ENCODE data around the gene LRRC4. TPM values are rescaled to one million over a fixed set of nuclear protein-coding genes. Genes with fewer than 3 reads are reported as not detected.

LRRC4 gene
- total RNA-seq, 2 donors from 2014 or later = 2.9 to 7.2 TPM

DNA sequence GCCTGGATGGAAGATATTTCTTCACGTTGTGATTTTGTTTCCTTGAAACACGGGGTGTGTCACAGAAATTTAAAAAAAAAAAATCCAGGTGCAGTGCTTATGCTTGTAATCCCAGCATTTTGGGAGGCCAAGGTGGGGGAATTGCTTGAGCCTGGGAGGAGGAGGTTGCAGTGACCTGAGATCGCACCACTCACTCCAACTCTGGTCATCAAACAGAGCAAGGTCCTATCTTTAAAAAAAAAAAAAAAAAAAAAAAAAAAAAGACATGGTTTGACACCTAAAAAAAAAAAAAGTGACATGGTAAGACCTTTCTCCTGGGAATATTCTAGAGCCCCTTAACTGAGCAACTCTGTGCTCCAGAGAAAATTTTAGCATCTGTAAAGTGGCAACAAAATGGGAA is 9.0 kb upstream of the LRRC4 start:
- no peaks in the 10 kb centered on the region for H3K4me1 ChIP-seq
- TF ChIP-seq, protein P1, sequence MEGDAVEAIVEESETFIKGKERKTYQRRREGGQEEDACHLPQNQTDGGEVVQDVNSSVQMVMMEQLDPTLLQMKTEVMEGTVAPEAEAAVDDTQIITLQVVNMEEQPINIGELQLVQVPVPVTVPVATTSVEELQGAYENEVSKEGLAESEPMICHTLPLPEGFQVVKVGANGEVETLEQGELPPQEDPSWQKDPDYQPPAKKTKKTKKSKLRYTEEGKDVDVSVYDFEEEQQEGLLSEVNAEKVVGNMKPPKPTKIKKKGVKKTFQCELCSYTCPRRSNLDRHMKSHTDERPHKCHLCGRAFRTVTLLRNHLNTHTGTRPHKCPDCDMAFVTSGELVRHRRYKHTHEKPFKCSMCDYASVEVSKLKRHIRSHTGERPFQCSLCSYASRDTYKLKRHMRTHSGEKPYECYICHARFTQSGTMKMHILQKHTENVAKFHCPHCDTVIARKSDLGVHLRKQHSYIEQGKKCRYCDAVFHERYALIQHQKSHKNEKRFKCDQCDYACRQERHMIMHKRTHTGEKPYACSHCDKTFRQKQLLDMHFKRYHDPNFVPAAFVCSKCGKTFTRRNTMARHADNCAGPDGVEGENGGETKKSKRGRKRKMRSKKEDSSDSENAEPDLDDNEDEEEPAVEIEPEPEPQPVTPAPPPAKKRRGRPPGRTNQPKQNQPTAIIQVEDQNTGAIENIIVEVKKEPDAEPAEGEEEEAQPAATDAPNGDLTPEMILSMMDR (IDR thresholded peaks at IDR 0.05) = no peak
- no peak for DNase-seq (ENCODE audit: low spot score)
- H3K36me3 ChIP-seq = no peaks in the 10 kb centered on the region
- no peaks in the 10 kb centered on the region for H3K9me3 ChIP-seq
- no peaks in the 10 kb centered on the region for H3K27me3 ChIP-seq
- H3K27ac ChIP-seq = no peak overlapping the region
- H3K4me3 ChIP-seq = no peak overlapping the region

DNA sequence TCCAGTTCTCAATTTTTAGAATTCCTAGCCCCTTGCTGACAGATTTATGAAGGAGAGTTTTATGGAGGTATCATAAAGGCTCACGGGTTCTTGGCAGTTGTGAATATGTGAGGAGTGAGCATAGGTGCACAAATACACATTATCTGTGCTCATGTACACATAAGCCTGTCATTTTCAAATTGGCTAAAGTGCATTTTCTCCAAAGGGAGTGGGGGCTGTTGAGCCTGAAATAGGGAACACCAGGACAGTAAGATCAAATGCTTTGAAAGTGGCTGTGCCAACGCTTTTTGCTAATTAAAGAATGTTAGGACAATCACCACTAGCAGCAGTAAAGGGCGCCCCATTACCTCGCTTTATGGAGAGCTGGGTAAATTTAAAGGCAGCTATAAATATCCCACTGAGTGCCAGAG is 8.3 kb upstream of the LRRC4 start:
- Histone ChIP-seq H3K4me1 (no peaks in the 10 kb centered on the region), H3K9me3 (no peaks in the 10 kb centered on the region), H3K4me3 (no peak overlapping the region), H3K36me3 (no peaks in the 10 kb centered on the region), H3K27ac (no peak overlapping the region), H3K27me3 (no peaks in the 10 kb centered on the region)
- TF ChIP-seq, protein P1 (IDR thresholded peaks at IDR 0.05) = no peak
- no peak for DNase-seq (ENCODE audit: low spot score)

DNA sequence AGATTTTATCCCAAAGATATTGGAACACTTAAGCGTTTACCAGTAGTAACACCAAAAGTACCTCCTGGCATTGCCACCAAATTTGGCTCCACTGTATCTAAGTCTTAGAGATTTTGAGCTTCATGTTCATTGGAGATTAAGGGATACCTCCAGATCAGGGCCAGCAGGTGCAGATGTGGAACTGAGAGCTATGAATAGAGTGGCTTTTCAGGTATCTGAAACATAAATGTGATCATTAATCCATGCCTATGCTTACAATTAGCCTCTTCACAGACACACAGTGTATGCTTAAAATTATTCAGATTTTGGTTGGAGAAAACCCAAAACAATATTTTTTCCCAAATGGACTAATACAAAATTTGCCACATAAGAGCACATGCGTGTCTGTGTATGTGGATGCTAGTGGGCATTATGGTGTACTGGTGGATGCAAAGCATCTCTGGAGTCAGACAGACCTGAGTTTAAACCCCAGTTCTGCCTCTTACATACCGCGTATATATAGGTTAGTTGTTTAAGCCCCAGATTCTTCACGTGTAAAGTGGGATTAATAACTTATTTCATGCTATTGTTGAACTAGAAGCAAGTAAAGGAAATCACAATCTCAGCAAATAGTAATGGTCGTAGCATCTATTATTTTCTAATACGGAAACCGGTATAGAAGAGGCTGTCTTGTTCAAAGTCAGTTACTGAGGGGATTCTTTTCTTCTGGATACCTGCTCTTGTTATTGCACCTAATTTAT is 6.8 kb upstream of the LRRC4 start:
- peaks cover 0 to under 1% of the 10 kb centered on the region in 2 donors for H3K4me1 ChIP-seq
- H3K9me3 ChIP-seq = no peaks in the 10 kb centered on the region
- no peak for DNase-seq (ENCODE audit: low spot score)
- H3K27me3 ChIP-seq = no peaks in the 10 kb centered on the region
- TF ChIP-seq, protein P1 (IDR thresholded peaks at IDR 0.05) = no peak
- no peaks in the 10 kb centered on the region for H3K36me3 ChIP-seq
- H3K27ac ChIP-seq = no peak overlapping the region
- no peak overlapping the region for H3K4me3 ChIP-seq

DNA sequence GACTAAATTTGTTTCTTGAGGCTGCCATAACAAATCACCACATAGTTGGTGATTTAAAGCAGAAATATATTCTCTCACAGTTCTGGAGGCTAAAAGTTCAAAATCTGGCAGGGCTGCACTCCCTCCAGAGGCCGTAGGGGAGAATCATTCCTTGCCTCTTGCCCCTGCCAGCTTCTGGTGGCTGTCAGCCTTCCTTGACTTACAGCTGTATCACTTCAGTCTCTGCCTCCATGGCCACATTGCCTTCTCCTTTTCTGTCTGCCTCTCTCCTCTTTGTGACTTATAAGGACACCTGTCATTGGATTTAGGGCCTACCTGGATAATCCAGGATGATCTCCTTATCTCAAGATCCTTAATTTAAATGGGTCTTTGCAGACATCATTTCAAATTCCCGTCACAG is 5.8 kb upstream of the LRRC4 start:
- no peaks in the 10 kb centered on the region for H3K9me3 ChIP-seq
- DNase-seq (ENCODE audit: low spot score) = no peak
- TF ChIP-seq, protein P1 (IDR thresholded peaks at IDR 0.05) = no peak
- no peaks in the 10 kb centered on the region for H3K36me3 ChIP-seq
- no peaks in the 10 kb centered on the region for H3K27me3 ChIP-seq
- peaks cover 0 to 7% of the 10 kb centered on the region in 2 donors for H3K4me1 ChIP-seq
- H3K27ac ChIP-seq = no peak overlapping the region
- H3K4me3 ChIP-seq = no peak overlapping the region

DNA sequence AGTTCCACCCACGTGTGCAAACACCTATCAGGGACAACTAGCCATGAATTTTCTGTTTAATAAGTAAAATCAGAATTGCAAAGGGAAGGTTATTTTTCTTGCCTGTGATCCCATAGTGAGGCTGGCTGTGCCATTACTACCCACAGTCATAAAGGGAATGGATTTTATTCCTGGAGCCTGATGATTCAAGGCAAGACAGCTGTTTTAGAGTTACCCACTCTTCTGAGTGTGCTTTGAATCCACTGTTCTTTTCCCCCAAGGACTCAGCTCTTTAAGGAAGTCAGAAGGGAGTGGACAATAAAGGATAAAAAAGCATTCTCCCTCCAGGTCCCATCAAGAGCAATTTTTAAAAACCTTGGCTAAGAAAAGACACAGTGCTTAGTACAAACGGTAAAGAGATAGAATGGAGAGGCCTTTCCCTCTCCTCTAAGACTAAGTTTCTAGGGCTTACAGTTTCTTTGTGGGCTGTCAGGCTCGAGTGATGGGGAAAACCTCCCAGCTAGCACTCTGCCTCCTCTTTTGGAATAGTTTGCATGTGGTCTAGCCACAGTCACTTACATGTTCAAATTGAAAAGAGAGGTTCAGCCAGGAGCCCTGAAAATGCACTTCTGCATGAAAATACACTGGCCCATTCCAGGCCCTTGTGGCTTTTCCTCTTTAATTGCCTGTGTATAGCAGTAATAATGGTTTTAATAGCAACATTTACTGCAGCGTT is 5.1 kb upstream of the LRRC4 start:
- Histone ChIP-seq H3K9me3 (no peaks in the 10 kb centered on the region), H3K36me3 (no peaks in the 10 kb centered on the region), H3K27me3 (no peaks in the 10 kb centered on the region), H3K4me1 (peaks cover 0 to 7% of the 10 kb centered on the region in 2 donors), H3K27ac (no peak overlapping the region), H3K4me3 (no peak overlapping the region)
- TF ChIP-seq, protein P1 (IDR thresholded peaks at IDR 0.05) = no peak
- DNase-seq (ENCODE audit: low spot score) = no peak
